Ovary (tissue), 9 donors: Measurements from ENCODE around the gene ROMO1. TPM values are rescaled to one million over a fixed set of nuclear protein-coding genes. Genes with fewer than 3 reads are reported as not detected.

Experiments
- DNase-seq, 5 donors: peaks; one replicate each; pipeline ENCODE4 v3.0.0-alpha.2; 2019 to 2020
- H3K27ac ChIP-seq, 2 donors: fragments of 200-600 bp; one replicate each; pipeline versions ENCODE4 v1.5.1 to v1.8.0; 2019 to 2022
- H3K27me3 ChIP-seq: fragments of 200-600 bp; one replicate; pipeline ENCODE4 v1.8.0; 2022
- H3K36me3 ChIP-seq: fragments of 200-600 bp; sonication (generic); one replicate; pipeline ENCODE4 v1.5.1; 2019
- H3K4me1 ChIP-seq: one replicate; pipeline ENCODE4 v1.8.1; 2013; ENCODE audit warnings: mild to moderate bottlenecking, moderate library complexity; ENCODE audit not compliant: insufficient read depth
- H3K4me3 ChIP-seq: fragments of 200-600 bp; sonication (generic); one replicate; pipeline ENCODE4 v1.5.1; 2017
- H3K9me3 ChIP-seq, 2 donors: fragments of 200-600 bp in 1 of 2; sonication (generic) in 1 of 2; one replicate each; pipeline versions ENCODE4 v1.5.1 to v1.8.1; 2013 to 2019; ENCODE audit warnings: mild to moderate bottlenecking in 1 of 2, moderate library complexity in 1 of 2
- CTCF ChIP-seq, 3 donors: fragments of 450-650 bp in 2 of 3; fragments of 200-600 bp in 1 of 3; IDR thresholded peaks; one replicate each; pipeline versions ENCODE4 v1.5.1 to v1.8.0; 2016 to 2022; ENCODE audit warnings: antibody characterized with exemption in 3 of 3, mild to moderate bottlenecking in 1 of 3
- EP300 ChIP-seq: sonication (generic); formaldehyde crosslinking; IDR thresholded peaks from one replicate; pipeline ENCODE4 v1.6.1; 2017; ENCODE audit warnings: antibody characterized with exemption
- POLR2A ChIP-seq: fragments of 450-650 bp; IDR thresholded peaks from one replicate; pipeline ENCODE4 v1.6.1; 2017; ENCODE audit warnings: antibody characterized with exemption, mild to moderate bottlenecking, moderate library complexity
- WGBS, 3 donors: extraction: QIAGEN DNeasy Blood & Tissue Kit in 1 of 3; methylation state at CpG; one replicate each; pipeline versions ENCODE4 v1.1.5 to v1.1.7; 2013 to 2017; 5-methylcytosine and 5-hydroxymethylcytosine counted together
- intact Hi-C, 4 donors: fragments of 100-400 bp; cut with DNase I; formaldehyde crosslinking; loops; one replicate each; pipeline versions ENCODE4 v1.11.0 to v1.15.1; 2022 to 2023
- polyA plus RNA-seq, 2 donors: library from polyadenylated mRNA; stranded (reverse); fragments of 200-250 nt in 1 of 2; fragments of 350-450 nt in 1 of 2; fragmentation: Illumina TruSeq in 1 of 2; extraction: RNeasy Lipid Tissue Mini Kit (QIAGEN cat#74804) in 1 of 2; gene quantifications; one replicate each; pipeline ENCODE4 v1.2.3, GENCODE V29; 2013 to 2014
- total RNA-seq, 7 donors: library from RNA; depleted of rRNA in 2 of 7; stranded (reverse); fragments of >200 nt in 2 of 7; fragmentation: NEBNext Ultra II Directional in 3 of 7; extraction: Animal tissue kit (Norgen Biotek cat#: 25700) in 3 of 7; gene quantifications; one replicate each; pipeline versions ENCODE4 v1.1.0 to v1.2.4, GENCODE V29; 2016 to 2023
- donor health status: DM: no; HTN: no; CAD: no; lungs with moderate emphysema.
- donor health status: DM: no; HTN: no; CAD: no.
- donor health status: Bipolar disorder and iron deficiency.
- donor health status: DM: yes; HTN: yes; CAD: no.
- donor health status: DM: no; HTN: no; CAD: no.
- donor health status: DM: yes; HTN: yes; CAD: no.

The ROMO1 gene
- total and polyA plus RNA-seq, 9 donors: 23.2 to 404 (median 112) TPM

GRCh38 chr20:35657271-35657670, 41.9 kb upstream of the ROMO1 start:
- Histone ChIP-seq H3K4me3 (no peak overlapping the region), H3K9me3 (no peaks in the 10 kb centered on the region), H3K27ac (no peak overlapping the region), H3K36me3 (no peaks in the 10 kb centered on the region), H3K4me1 (peaks cover 12% of the 10 kb centered on the region), H3K27me3 (no peaks in the 10 kb centered on the region)
- intact Hi-C loops: no loop called here
- TF ChIP-seq POLR2A: no peak
- no peak for TF ChIP-seq CTCF (IDR thresholded peaks at IDR 0.05)
- no peak for TF ChIP-seq EP300
- 25 to 37% (median 33%) methylated on average over 1 of the region's 1 CpG for WGBS, 3 donors
- no peak for DNase-seq

GRCh38 chr20:35660122-35660937, 38.9 kb upstream of the ROMO1 start:
- TF ChIP-seq POLR2A (no peak), CTCF (IDR thresholded peaks at IDR 0.05) (no peak), EP300 (no peak)
- intact Hi-C loops: loop anchor here in 1 of 4 donors (5.0 kb wide), 1 partner anchor 43 kb away; the partner anchor contains the start of gene SPAG4
- no peak for DNase-seq

GRCh38 chr20:35661053-35661452, 38.2 kb upstream of the ROMO1 start:
- H3K4me1 ChIP-seq: peaks cover 13% of the 10 kb centered on the region

More at GRCh38 chr20:35660122-35660937, 38.9 kb upstream of the ROMO1 start:
- H3K4me1 ChIP-seq: peaks cover 13% of the 10 kb centered on the region
- H3K9me3 ChIP-seq: no peaks in the 10 kb centered on the region
- H3K36me3 ChIP-seq: no peaks in the 10 kb centered on the region
- whole genome bisulfite sequencing, 3 donors: 86 to 94% (median 92%) methylated on average over 10 of the region's 10 CpGs
- no peaks in the 10 kb centered on the region for H3K27me3 ChIP-seq
- H3K4me3 ChIP-seq: no peak overlapping the region
- no peak overlapping the region for H3K27ac ChIP-seq

GRCh38 chr20:35661908-35662307, 37.3 kb upstream of the ROMO1 start:
- no peak for DNase-seq
- intact Hi-C loops: loop anchor here in 1 of 4 donors (5.0 kb wide), 1 partner anchor 45 kb away; the partner anchor contains the start of gene SPAG4
- no peaks in the 10 kb centered on the region for H3K36me3 ChIP-seq
- no peaks in the 10 kb centered on the region for H3K27me3 ChIP-seq
- no peaks in the 10 kb centered on the region for H3K9me3 ChIP-seq
- 29 to 33% (median 31%) methylated on average over 3 of the region's 3 CpGs for WGBS, 3 donors
- H3K27ac ChIP-seq: no peak overlapping the region
- TF ChIP-seq CTCF (IDR thresholded peaks at IDR 0.05) (no peak), POLR2A (no peak), EP300 (no peak)
- H3K4me1 ChIP-seq: peaks cover 9% of the 10 kb centered on the region
- peak overlapping the region; percentile 10 for H3K4me3 ChIP-seq

More at GRCh38 chr20:35661053-35661452, 38.2 kb upstream of the ROMO1 start:
- no peaks in the 10 kb centered on the region for H3K27me3 ChIP-seq
- H3K27ac ChIP-seq: no peak overlapping the region
- intact Hi-C loops: loop anchor here in 1 of 4 donors (5.0 kb wide), 1 partner anchor 44 kb away; the partner anchor contains the start of gene SPAG4
- H3K9me3 ChIP-seq: no peaks in the 10 kb centered on the region
- no peak for DNase-seq
- WGBS, 3 donors: 85 to 90% (median 88%) methylated on average over 2 of the region's 2 CpGs
- TF ChIP-seq POLR2A (no peak), CTCF (IDR thresholded peaks at IDR 0.05) (no peak), EP300 (no peak)
- no peak overlapping the region for H3K4me3 ChIP-seq
- no peaks in the 10 kb centered on the region for H3K36me3 ChIP-seq
